Fibroblast of lung (primary cell): ENCODE results near the gene FMNL3. TPM values are rescaled to one million over a fixed set of nuclear protein-coding genes. Genes with fewer than 3 reads are reported as not detected.
A peak's percentile ranks its signal among the peaks of the same experiment; 100 is the strongest.
"Not testable (repeated sequence)": the region's sequence is repeated elsewhere in the genome, so short reads cannot be mapped to it uniquely, and the experiment has no call there.

ENCODE experiments used
- DNase-seq, 2 donors: peaks; one replicate each; pipeline versions ENCODE4 v3.0.0 to v3.0.0-alpha.2; 2010; ENCODE audit warnings: low read depth in 2 of 2
- H2AFZ ChIP-seq: 2 replicates; pipeline ENCODE4 v1.5.1; 2012; ENCODE audit warnings: low read length, control low read depth, inconsistent platforms
- H3K27ac ChIP-seq: 2 replicates; pipeline ENCODE4 v1.5.1; 2011; ENCODE audit warnings: low read length, control low read depth; ENCODE audit not compliant: insufficient read depth
- H3K27me3 ChIP-seq: 2 replicates; pipeline ENCODE4 v1.5.1; 2011; ENCODE audit warnings: mild to moderate bottlenecking, low read length; ENCODE audit not compliant: control insufficient read depth, insufficient read depth
- H3K36me3 ChIP-seq: 2 replicates; pipeline ENCODE4 v1.5.1; 2011; ENCODE audit warnings: low read length; ENCODE audit not compliant: control insufficient read depth, insufficient read depth
- H3K4me1 ChIP-seq: 2 replicates; pipeline ENCODE4 v1.5.1; 2011; ENCODE audit warnings: low read length; ENCODE audit not compliant: control insufficient read depth, insufficient read depth; ENCODE audit errors: extremely low read depth
- H3K4me2 ChIP-seq: 2 replicates; pipeline ENCODE4 v1.5.1; 2011; ENCODE audit warnings: low read length, control low read depth; ENCODE audit not compliant: insufficient read depth; ENCODE audit errors: extremely low read depth
- H3K4me3 ChIP-seq, 4 experiments: fragments of 200-600 bp in 1 of 4; sonication (generic) in 1 of 4; replicated peaks in 1 of 4; 2 replicates each; pipeline ENCODE4 v1.5.1; 2011 to 2016; ENCODE audit warnings: low read length in 4 of 4, low read depth in 3 of 4, mild to moderate bottlenecking in 3 of 4, control low read depth in 2 of 4, inconsistent platforms in 1 of 4, mixed read lengths in 1 of 4; ENCODE audit not compliant: insufficient read depth in 1 of 4; ENCODE audit errors: control extremely low read depth in 1 of 4
- H3K79me2 ChIP-seq: 2 replicates; pipeline ENCODE4 v1.5.1; 2012; ENCODE audit warnings: mild to moderate bottlenecking, low read length, inconsistent platforms; ENCODE audit not compliant: control insufficient read depth, insufficient read depth
- H3K9ac ChIP-seq: 2 replicates; pipeline ENCODE4 v1.5.1; 2011; ENCODE audit warnings: mild to moderate bottlenecking, low read length, control low read depth; ENCODE audit not compliant: insufficient read depth
- H3K9me3 ChIP-seq: 2 replicates; pipeline ENCODE4 v1.5.1; 2012; ENCODE audit warnings: low read depth, low read length; ENCODE audit not compliant: control insufficient read depth, insufficient read depth
- H4K20me1 ChIP-seq: 2 replicates; pipeline ENCODE4 v1.5.1; 2011; ENCODE audit warnings: low read length; ENCODE audit not compliant: control insufficient read depth, insufficient read depth; ENCODE audit errors: extremely low read depth
- EZH2 ChIP-seq: IDR thresholded peaks from 2 replicates; pipeline ENCODE4 v1.5.1; 2012; ENCODE audit warnings: low read length, control low read depth, mild to moderate bottlenecking; ENCODE audit errors: missing control alignments
- polyA plus RNA-seq, 2 donors: library from polyadenylated mRNA; depleted of rRNA in 1 of 2; stranded (reverse) in 1 of 2; unstranded in 1 of 2; fragments of >200 nt; gene quantifications; 2 replicates each; pipeline ENCODE4 v1.2.1, GENCODE V29; 2011 to 2012; ENCODE audit warnings: missing spikeins in 1 of 2
- total RNA-seq: library from RNA; depleted of rRNA; stranded (reverse); fragments of >200 nt; gene quantifications from 2 replicates; pipeline ENCODE4 v1.2.1, GENCODE V29; 2014
- TF ChIP-seq, protein P1 (sequence below), 2 donors: IDR thresholded peaks in 1 of 2; conservative IDR thresholded peaks in 1 of 2; 1 replicate in 1 of 2; 2 replicates in 1 of 2; pipeline ENCODE4 v1.5.1; 2011 to 2012; ENCODE audit warnings: low read length in 2 of 2, control low read depth in 1 of 2, inconsistent platforms in 1 of 2, low read depth in 1 of 2, mild to moderate bottlenecking in 1 of 2

Gene FMNL3
- total and polyA plus RNA-seq, 2 donors (not counting 1 experiment from before 2014, with no cell fraction given): 15.0 to 22.5 TPM

DNA sequence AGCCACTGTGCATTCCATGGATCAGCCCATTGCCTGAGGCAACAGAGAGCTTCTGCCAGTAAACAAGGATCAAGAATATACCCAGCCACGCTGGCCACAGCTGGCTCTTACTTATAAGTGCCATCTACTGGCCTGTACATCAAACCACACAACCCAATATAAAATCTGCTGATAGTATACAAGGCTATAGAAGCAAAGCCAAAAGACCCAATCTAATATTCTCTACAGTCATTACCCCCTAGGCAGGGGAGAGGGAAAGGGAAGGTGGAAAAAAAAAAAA is 97.4 kb downstream of the FMNL3 start:
- no peak for TF ChIP-seq EZH2
- TF ChIP-seq, protein P1, sequence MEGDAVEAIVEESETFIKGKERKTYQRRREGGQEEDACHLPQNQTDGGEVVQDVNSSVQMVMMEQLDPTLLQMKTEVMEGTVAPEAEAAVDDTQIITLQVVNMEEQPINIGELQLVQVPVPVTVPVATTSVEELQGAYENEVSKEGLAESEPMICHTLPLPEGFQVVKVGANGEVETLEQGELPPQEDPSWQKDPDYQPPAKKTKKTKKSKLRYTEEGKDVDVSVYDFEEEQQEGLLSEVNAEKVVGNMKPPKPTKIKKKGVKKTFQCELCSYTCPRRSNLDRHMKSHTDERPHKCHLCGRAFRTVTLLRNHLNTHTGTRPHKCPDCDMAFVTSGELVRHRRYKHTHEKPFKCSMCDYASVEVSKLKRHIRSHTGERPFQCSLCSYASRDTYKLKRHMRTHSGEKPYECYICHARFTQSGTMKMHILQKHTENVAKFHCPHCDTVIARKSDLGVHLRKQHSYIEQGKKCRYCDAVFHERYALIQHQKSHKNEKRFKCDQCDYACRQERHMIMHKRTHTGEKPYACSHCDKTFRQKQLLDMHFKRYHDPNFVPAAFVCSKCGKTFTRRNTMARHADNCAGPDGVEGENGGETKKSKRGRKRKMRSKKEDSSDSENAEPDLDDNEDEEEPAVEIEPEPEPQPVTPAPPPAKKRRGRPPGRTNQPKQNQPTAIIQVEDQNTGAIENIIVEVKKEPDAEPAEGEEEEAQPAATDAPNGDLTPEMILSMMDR (conservative IDR thresholded peaks at IDR 0.05 in 1 of 2, IDR thresholded peaks at IDR 0.05 in 1 of 2; ENCODE audit: low read depth in 1 of 2, low read length in 2 of 2): peak in 1 of 2 donors; percentile 3
- Histone ChIP-seq H3K27me3 (no peaks in the 10 kb centered on the region), H3K4me1 (no peaks in the 10 kb centered on the region), H3K36me3 (no peaks in the 10 kb centered on the region), H3K4me3 (no peak overlapping the region), H3K9me3 (no peaks in the 10 kb centered on the region), H2AFZ (no peak overlapping the region), H3K79me2 (no peaks in the 10 kb centered on the region), H3K27ac (no peak overlapping the region), H4K20me1 (no peaks in the 10 kb centered on the region), H3K9ac (no peak overlapping the region), H3K4me2 (no peak overlapping the region)
- DNase-seq: no peak

DNA sequence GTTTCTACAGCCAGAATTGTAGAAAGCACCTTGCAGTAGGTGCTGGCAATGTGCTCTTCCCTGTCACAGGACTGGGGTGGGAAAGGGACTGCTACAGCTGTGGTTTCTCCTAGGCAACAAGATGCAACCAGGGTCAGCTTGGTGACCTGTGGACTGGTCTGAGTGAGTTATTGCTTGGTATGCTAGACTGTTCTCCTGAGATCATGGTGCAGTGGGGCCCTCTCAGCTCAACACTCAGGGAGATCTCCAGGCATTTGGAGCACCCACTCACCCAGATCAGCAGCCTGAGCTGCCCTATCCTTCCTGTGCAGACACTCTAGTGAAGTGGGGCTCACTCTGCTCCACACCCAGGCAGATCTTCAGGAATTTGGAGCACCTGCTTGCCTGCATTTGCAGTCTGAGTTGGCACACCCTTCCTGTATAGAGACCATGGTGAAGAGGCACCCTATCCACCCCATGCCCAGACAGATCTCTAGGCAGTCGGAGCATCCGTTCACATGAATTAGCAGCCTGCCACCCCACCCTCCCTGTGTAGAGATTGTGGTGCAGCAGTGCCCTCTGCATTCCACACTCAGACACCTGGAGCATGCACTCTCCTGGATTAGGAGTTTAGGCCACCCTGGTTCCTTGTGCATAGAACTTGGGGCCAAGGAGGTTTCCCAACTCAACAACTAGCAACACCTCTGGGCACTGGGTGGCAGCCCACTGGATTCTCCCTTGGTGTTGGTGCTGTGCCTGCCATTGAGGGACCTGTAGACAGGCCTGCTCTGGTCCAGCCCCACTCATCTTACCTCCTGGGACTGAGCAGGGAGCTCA is 97.9 kb downstream of the FMNL3 start:
- Histone ChIP-seq H3K27me3 (no peaks in the 10 kb centered on the region), H3K36me3 (no peaks in the 10 kb centered on the region), H3K4me1 (no peaks in the 10 kb centered on the region), H3K27ac (no peak overlapping the region), H3K9me3 (no peaks in the 10 kb centered on the region), H3K9ac (no peak overlapping the region), H2AFZ (no peak overlapping the region), H3K4me3 (no peak overlapping the region), H3K79me2 (no peaks in the 10 kb centered on the region), H4K20me1 (no peaks in the 10 kb centered on the region), H3K4me2 (no peak overlapping the region)
- DNase-seq: no peak
- TF ChIP-seq, protein P1 (conservative IDR thresholded peaks at IDR 0.05 in 1 of 2, IDR thresholded peaks at IDR 0.05 in 1 of 2; ENCODE audit: low read depth in 1 of 2, low read length in 2 of 2): no peak
- TF ChIP-seq EZH2: no peak

DNA sequence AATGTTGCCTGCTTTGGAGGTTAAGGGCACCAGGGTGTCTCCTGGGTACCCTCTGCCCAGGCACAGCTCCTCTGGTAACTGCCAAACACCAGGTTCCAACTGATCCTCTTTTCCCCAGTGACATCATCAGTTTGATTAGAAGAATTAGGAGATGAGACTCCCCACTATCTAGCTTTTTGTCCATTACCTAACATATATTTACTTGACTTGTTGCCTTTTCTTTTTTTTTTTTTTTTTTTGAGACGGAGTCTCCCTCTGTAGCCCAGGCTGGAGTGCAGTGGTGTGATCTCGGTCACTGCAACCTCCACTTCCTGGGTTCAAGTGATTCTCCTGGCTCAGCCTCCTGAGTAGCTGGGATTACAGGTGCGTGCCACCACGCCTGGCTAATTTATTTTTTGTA is 101.7 kb downstream of the FMNL3 start, which contains the start of gene FAM186B:
FAM186B (minus strand) TSS at position 101 of the 400 bp plus-strand sequence. CDS start 162 bp downstream, outside the sequence.
- H3K4me3 ChIP-seq, DNase-seq: not testable (repeated sequence)

More for the DNA sequence above, 101.7 kb downstream of the FMNL3 start, which contains the start of gene FAM186B:
- not testable (repeated sequence) for H3K79me2 ChIP-seq, H3K9ac ChIP-seq, H3K9me3 ChIP-seq, H3K4me1 ChIP-seq, H3K27me3 ChIP-seq, H3K36me3 ChIP-seq, H3K27ac ChIP-seq, H4K20me1 ChIP-seq, H2AFZ ChIP-seq, H3K4me2 ChIP-seq
